Bronchial epithelial cell (primary cell): ENCODE measurements around the gene ZNF618. TPM values are rescaled to one million over a fixed set of nuclear protein-coding genes. Genes with fewer than 3 reads are reported as not detected.

Experiments
- DNase-seq: peaks from one replicate; pipeline ENCODE4 v3.0.0-alpha.2; 2010; ENCODE audit warnings: low read depth
- FAIRE-seq: peaks from 2 replicates; lab custom pipeline; 2011; peaks lifted over from hg19 to GRCh38; lab: Jason Lieb, UNC
- H3K27me3 ChIP-seq: 2 replicates; pipeline ENCODE4 v1.5.1; 2011; ENCODE audit warnings: low read length; ENCODE audit not compliant: control insufficient read depth, insufficient read depth
- H3K36me3 ChIP-seq: 2 replicates; pipeline ENCODE4 v1.5.1; 2011; ENCODE audit warnings: low read length; ENCODE audit not compliant: control insufficient read depth, insufficient read depth
- H3K4me3 ChIP-seq: 2 replicates; pipeline ENCODE4 v1.5.1; 2011; ENCODE audit warnings: mild to moderate bottlenecking, low read depth, low read length, control low read depth
- total RNA-seq: library from RNA; depleted of rRNA; stranded (reverse); fragments of >200 nt; gene quantifications from 2 replicates; pipeline ENCODE4 v1.2.1, GENCODE V29; 2014
- TF ChIP-seq, protein P1 (sequence below): IDR thresholded peaks from 2 replicates; pipeline ENCODE4 v1.5.1; 2011; ENCODE audit warnings: mild to moderate bottlenecking, moderate library complexity, low read length, control low read depth, inconsistent platforms; ENCODE audit not compliant: insufficient read depth, severe bottlenecking

Gene ZNF618
- total RNA-seq, 1 donor from 2014 or later, result 1.6 TPM

DNA sequence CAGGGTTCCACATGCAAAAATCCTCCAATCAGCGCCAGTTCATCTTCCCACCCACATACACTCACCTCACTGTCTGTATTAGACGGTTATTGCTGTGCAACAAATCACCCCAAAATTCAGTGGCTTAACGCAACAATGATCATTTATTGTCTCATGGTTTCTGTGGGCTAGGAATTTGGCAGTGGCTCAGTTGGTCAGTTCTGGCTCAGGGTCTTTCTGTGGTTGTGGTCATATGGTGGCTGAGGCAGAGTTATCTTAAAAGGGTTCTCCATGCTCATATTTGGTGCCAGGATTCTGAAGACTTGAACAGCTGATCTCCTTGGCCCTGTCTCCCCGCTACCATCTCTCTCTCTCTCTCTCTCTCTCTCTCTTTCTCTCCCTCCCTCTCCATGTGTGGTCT lies 12.9 kb downstream of the ZNF618 start:
- Histone ChIP-seq H3K27me3 (no peaks in the 10 kb centered on the region), H3K4me3 (no peak overlapping the region), H3K36me3 (no peaks in the 10 kb centered on the region)
- FAIRE-seq (no peak), DNase-seq (no peak)
- TF ChIP-seq, protein P1, sequence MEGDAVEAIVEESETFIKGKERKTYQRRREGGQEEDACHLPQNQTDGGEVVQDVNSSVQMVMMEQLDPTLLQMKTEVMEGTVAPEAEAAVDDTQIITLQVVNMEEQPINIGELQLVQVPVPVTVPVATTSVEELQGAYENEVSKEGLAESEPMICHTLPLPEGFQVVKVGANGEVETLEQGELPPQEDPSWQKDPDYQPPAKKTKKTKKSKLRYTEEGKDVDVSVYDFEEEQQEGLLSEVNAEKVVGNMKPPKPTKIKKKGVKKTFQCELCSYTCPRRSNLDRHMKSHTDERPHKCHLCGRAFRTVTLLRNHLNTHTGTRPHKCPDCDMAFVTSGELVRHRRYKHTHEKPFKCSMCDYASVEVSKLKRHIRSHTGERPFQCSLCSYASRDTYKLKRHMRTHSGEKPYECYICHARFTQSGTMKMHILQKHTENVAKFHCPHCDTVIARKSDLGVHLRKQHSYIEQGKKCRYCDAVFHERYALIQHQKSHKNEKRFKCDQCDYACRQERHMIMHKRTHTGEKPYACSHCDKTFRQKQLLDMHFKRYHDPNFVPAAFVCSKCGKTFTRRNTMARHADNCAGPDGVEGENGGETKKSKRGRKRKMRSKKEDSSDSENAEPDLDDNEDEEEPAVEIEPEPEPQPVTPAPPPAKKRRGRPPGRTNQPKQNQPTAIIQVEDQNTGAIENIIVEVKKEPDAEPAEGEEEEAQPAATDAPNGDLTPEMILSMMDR, result no peak

DNA sequence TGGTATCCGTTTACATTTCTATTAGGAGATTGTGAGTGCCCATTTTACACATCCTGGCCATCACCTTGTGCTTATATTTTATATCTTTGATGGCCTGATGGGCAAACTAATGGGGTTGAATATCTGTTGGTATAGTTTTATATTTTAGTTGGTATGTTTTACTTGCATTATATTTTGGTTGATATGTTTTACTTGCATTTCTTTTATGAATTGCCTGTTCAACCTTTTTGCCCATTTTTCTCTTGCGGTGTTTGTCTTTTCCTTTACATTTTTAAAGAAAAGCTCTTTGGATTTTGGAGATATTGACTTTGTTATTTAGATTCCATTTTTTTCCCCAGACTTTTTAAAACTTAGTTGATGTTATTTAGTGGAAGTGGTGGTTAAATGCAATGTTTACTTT lies 14.6 kb downstream of the ZNF618 start:
- Histone ChIP-seq H3K36me3 (no peaks in the 10 kb centered on the region), H3K27me3 (no peaks in the 10 kb centered on the region), H3K4me3 (no peak overlapping the region)
- TF ChIP-seq, protein P1, result no peak
- no peak for FAIRE-seq
- no peak for DNase-seq

DNA sequence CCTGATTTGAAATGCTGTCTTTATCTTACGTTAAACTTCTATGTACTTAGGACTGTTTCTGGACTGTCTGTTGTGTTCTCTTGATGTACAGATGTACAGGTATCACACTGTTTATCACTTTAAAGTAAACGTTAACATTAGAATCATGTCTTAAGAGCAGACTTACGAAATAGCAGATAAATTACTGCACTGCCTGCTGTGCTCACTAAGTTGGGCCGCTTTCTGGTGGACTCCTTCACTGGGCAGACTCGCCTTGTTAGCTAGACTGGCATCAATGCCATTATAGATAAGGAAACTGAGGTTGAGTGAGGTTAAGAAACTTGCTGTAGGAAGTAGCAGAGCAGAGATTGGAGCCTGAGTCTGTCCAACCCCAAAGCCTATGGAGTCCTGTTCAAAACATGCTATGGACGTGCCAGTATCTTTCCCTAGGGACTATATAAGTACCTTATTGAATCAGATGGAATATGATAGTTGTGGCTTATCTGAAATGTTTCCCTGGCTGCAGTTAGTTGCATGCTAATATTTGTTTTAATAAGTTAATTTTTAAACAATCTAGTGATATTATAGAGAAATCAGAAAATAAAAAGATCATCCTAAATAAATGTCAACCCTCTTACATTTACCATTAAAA lies 16.9 kb downstream of the ZNF618 start:
- Histone ChIP-seq H3K27me3 (no peaks in the 10 kb centered on the region), H3K4me3 (no peak overlapping the region), H3K36me3 (no peaks in the 10 kb centered on the region)
- FAIRE-seq, result no peak
- DNase-seq, result no peak
- TF ChIP-seq, protein P1, result no peak

DNA sequence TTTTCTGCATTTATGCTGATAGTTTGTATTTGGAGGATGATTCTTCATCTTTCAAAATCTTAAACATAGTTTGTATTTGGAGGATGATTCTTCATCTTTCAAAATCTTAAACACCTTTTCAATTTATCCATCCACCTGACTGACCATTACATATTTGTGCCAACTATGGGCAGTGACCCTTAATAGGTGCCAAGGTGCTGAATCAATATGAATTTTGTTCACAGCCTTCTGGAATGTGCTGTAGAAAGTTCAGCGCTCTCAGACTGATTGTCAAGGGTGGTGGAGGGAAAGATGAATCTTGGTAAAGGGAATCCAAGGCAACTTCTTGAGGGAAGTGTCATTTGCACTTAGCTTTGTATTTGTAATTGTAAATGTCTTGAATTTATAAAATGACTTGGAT lies 18.1 kb downstream of the ZNF618 start:
- no peak for DNase-seq
- TF ChIP-seq, protein P1, result no peak
- FAIRE-seq, result no peak
- no peak overlapping the region for H3K4me3 ChIP-seq
- no peaks in the 10 kb centered on the region for H3K27me3 ChIP-seq
- H3K36me3 ChIP-seq, result no peaks in the 10 kb centered on the region

DNA sequence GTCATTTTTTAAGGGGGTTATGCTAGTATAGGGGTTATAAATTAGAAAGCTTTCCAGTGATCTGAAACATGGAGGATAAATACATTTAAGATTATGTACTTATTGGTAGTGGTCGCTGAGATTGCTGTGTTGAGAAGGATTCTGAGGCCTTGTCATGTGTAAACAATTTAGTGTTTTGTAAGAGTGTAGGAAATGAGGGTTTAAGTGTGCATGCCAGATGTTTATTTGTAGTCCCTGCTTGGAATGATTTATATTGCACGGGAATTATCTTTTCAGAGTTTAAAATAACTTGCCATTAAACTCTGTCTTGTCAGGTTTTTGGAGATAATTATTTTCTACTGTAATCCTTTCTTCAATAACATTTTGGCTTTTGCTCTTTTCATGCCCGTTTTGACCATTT lies 19.4 kb downstream of the ZNF618 start:
- H3K36me3 ChIP-seq, result no peaks in the 10 kb centered on the region
- TF ChIP-seq, protein P1, result no peak
- no peak for DNase-seq
- no peaks in the 10 kb centered on the region for H3K27me3 ChIP-seq
- no peak for FAIRE-seq
- no peak overlapping the region for H3K4me3 ChIP-seq

DNA sequence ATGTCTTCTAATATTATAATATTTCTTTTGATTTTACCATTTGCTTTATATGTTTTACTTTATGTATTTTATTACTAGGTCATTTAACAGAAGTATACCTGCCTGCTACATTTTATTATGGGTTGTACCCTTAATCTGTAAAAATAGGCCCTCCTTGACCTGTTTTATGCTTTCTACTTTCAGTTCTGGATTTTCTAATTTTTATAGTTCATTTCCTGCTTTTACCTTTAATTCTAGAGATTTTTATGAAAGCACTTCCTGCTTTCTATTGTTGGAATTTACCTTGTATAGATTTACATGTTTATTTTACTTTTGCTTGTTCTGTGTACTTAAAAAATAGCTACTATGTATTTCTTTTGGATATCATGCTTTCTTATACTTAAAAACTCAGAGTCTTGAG lies 20.6 kb downstream of the ZNF618 start:
- FAIRE-seq (no peak), DNase-seq (no peak)
- TF ChIP-seq, protein P1, result no peak
- Histone ChIP-seq H3K27me3 (no peaks in the 10 kb centered on the region), H3K4me3 (no peak overlapping the region), H3K36me3 (no peaks in the 10 kb centered on the region)
